A549 (cell line): ENCODE measurements around the gene PRSS12. TPM values are rescaled to one million over a fixed set of nuclear protein-coding genes. Genes with fewer than 3 reads are reported as not detected.

Source experiments
- ATAC-seq, 2 experiments: fragments of 200-7000 bp in 1 of 2; fragments of >200 bp in 1 of 2; cut with Nextera tagmentation in 1 of 2; cut with Tn5 transposase in 1 of 2; 3 replicates each; pipeline versions ENCODE4 v1.8.0 to v1.9.1; 2018 to 2020; ENCODE audit warnings: mild to moderate bottlenecking in 1 of 2, moderate library complexity in 1 of 2
- CTCF ChIA-PET: fragments of 300-600 bp; sonication (Branson Sonifier 250); formaldehyde crosslinking; extraction: SDS; loops from one replicate; lab custom pipeline; 2021; ENCODE audit warnings: antibody characterized with exemption, inconsistent platforms; lab: Yijun Ruan, JAX
- POLR2A ChIA-PET: fragments of 350-600 bp; formaldehyde crosslinking; extraction: SDS; loops from one replicate; lab custom pipeline; 2021; ENCODE audit warnings: antibody characterized with exemption, inconsistent platforms; lab: Yijun Ruan, JAX
- DNase-seq, 2 experiments: peaks; one replicate each; pipeline versions ENCODE4 v3.0.0 to v3.0.0-alpha.2; 2011 to 2016; ENCODE audit warnings: low read depth in 1 of 2, low spot score in 1 of 2
- FAIRE-seq: peaks from 2 replicates; lab custom pipeline; 2011; peaks lifted over from hg19 to GRCh38; lab: Jason Lieb, UNC
- H3K27ac ChIP-seq, 2 experiments: fragments of >200 bp; sonication (Bioruptor Twin); formaldehyde crosslinking; 3 replicates each; pipeline ENCODE4 v1.5.1; 2016 to 2017
- H3K4me1 ChIP-seq: fragments of >200 bp; sonication (Bioruptor Twin); formaldehyde crosslinking; 3 replicates; pipeline ENCODE4 v1.6.1; 2016
- H3K4me2 ChIP-seq: fragments of >200 bp; sonication (Bioruptor Twin); formaldehyde crosslinking; 3 replicates; pipeline ENCODE4 v1.6.1; 2016
- H3K4me3 ChIP-seq: fragments of >200 bp; sonication (Bioruptor Twin); formaldehyde crosslinking; 3 replicates; pipeline ENCODE4 v1.5.1; 2016
- H3K9me3 ChIP-seq: fragments of >200 bp; sonication (Bioruptor Twin); formaldehyde crosslinking; 3 replicates; pipeline ENCODE4 v1.6.1; 2016
- CEBPB ChIP-seq, 2 experiments: fragments of >200 bp in 1 of 2; sonication (Bioruptor Twin) in 1 of 2; formaldehyde crosslinking in 1 of 2; IDR thresholded peaks; 2 replicates each; pipeline ENCODE4 v1.6.1; 2012 to 2016
- CHD4 ChIP-seq: fragments of 200-600 bp; sonication (generic); IDR thresholded peaks from 2 replicates; pipeline ENCODE4 v1.6.1; 2016; ENCODE audit warnings: antibody characterized with exemption, mild to moderate bottlenecking, borderline replicate concordance
- ESRRA ChIP-seq: fragments of 150-350 bp; IDR thresholded peaks from 2 replicates; pipeline ENCODE4 v1.6.1; 2014; ENCODE audit warnings: mild to moderate bottlenecking, low read length, borderline replicate concordance
- FOSB ChIP-seq: fragments of 250-450 bp; sonication (Bioruptor Pico); IDR thresholded peaks from 2 replicates; pipeline ENCODE4 v1.5.0; 2020; ENCODE audit warnings: mild to moderate bottlenecking, moderate library complexity
- FOSL2 ChIP-seq, 2 experiments: fragments of 450-650 bp in 1 of 2; fragments of >200 bp in 1 of 2; sonication (Bioruptor Twin) in 1 of 2; formaldehyde crosslinking; IDR thresholded peaks; 2 replicates each; pipeline versions ENCODE4 v1.5.0 to v1.6.1; 2016 to 2020; ENCODE audit warnings: mild to moderate bottlenecking in 1 of 2, moderate library complexity in 1 of 2
- HOXB5 ChIP-seq: fragments of 250-450 bp; sonication (Bioruptor Pico); IDR thresholded peaks from 2 replicates; pipeline ENCODE4 v1.5.0; 2020; ENCODE audit warnings: mild to moderate bottlenecking, moderate library complexity
- JUNB ChIP-seq: fragments of >200 bp; sonication (Bioruptor Twin); formaldehyde crosslinking; IDR thresholded peaks from 2 replicates; pipeline ENCODE4 v1.6.1; 2016
- KDM1A ChIP-seq: fragments of 200-600 bp; sonication (generic); IDR thresholded peaks from 2 replicates; pipeline ENCODE4 v1.6.1; 2016; ENCODE audit warnings: low read depth, mild to moderate bottlenecking
- KDM5A ChIP-seq: fragments of 200-600 bp; sonication (generic); IDR thresholded peaks from 2 replicates; pipeline ENCODE4 v1.6.1; 2016; ENCODE audit warnings: antibody characterized with exemption, mild to moderate bottlenecking
- NFE2L2 ChIP-seq: fragments of 150-350 bp; conservative IDR thresholded peaks from 2 replicates; pipeline ENCODE4 v1.6.1; 2014; ENCODE audit warnings: low read length
- PHF8 ChIP-seq: fragments of 200-600 bp; sonication (generic); IDR thresholded peaks from 2 replicates; pipeline ENCODE4 v1.6.1; 2016; ENCODE audit warnings: low read depth, mild to moderate bottlenecking, antibody characterized with exemption, moderate library complexity, borderline replicate concordance
- RARB ChIP-seq: fragments of 250-450 bp; sonication (Bioruptor Pico); IDR thresholded peaks from 2 replicates; pipeline ENCODE4 v1.8.0; 2021; ENCODE audit warnings: mild to moderate bottlenecking, moderate library complexity
- RNF2 ChIP-seq: fragments of 200-600 bp; sonication (generic); IDR thresholded peaks from 2 replicates; pipeline ENCODE4 v1.6.1; 2016; ENCODE audit warnings: low read depth, mild to moderate bottlenecking, antibody characterized with exemption, moderate library complexity, borderline replicate concordance
- SMC3 ChIP-seq: fragments of >200 bp; sonication (Bioruptor Twin); formaldehyde crosslinking; IDR thresholded peaks from 3 replicates; pipeline ENCODE4 v1.6.1; 2018; ENCODE audit warnings: inconsistent platforms
- ZC3H11A ChIP-seq: fragments of 450-650 bp; IDR thresholded peaks from 2 replicates; pipeline ENCODE4 v1.6.1; 2014; ENCODE audit warnings: antibody characterized with exemption, mild to moderate bottlenecking
- ZFP36 ChIP-seq: fragments of 450-650 bp; IDR thresholded peaks from 2 replicates; pipeline ENCODE4 v1.6.1; 2014; ENCODE audit warnings: borderline replicate concordance; ENCODE audit not compliant: partially characterized antibody
- WGBS: methylation state at CpG from one replicate; pipeline ENCODE4 v1.1.6; 2017; ENCODE audit errors: missing lambda C conversion rate; 5-methylcytosine and 5-hydroxymethylcytosine counted together
- polyA plus RNA-seq, 4 experiments: library from polyadenylated mRNA; depleted of rRNA in 3 of 4; stranded (reverse); fragments of >200 nt; fragmentation: RNase III in 1 of 4; extraction: RNeasy Plus Mini Kit Qiagen cat#74134 plus additional on column Dnase treatment in 1 of 4; gene quantifications; 2 replicates in 3 of 4; 3 replicates in 1 of 4; pipeline ENCODE4 v1.2.3, GENCODE V29; 2011 to 2017
- TF ChIP-seq, protein P1 (sequence below): fragments of 250-450 bp; sonication (Bioruptor Pico); IDR thresholded peaks from 2 replicates; pipeline ENCODE4 v1.5.0; 2021; ENCODE audit warnings: mild to moderate bottlenecking, moderate library complexity, borderline replicate concordance
- TF ChIP-seq, protein P2 (sequence below): IDR thresholded peaks from 2 replicates; pipeline ENCODE4 v1.6.1; 2012; ENCODE audit warnings: low read depth, borderline replicate concordance
- TF ChIP-seq, protein P3 (sequence below): fragments of >200 bp; sonication (Bioruptor Twin); formaldehyde crosslinking; IDR thresholded peaks from 3 replicates; pipeline ENCODE4 v1.6.1; 2016
- TF ChIP-seq, protein P4 (sequence below): fragments of 250-450 bp; sonication (Bioruptor Pico); IDR thresholded peaks from 2 replicates; pipeline ENCODE4 v1.5.0; 2020; ENCODE audit warnings: low read depth, mild to moderate bottlenecking, moderate library complexity

The PRSS12 gene
- polyA plus RNA-seq, 2 of the 4 experiments (the other 2 are of a cell fraction) = 0.34 to 0.36 TPM

- FAIRE-seq (no peak), DNase-seq (no peak), ATAC-seq (no peak)
- TF ChIP-seq RNF2 (no peak), NFE2L2 (no peak), FOSB (CRISPR knock-in tag) (no peak), HOXB5 (CRISPR knock-in tag) (no peak), ESRRA (no peak), KDM5A (no peak)
- Histone ChIP-seq H3K4me1 (no peaks in the 10 kb centered on the region), H3K4me2 (no peak overlapping the region), H3K9me3 (no peaks in the 10 kb centered on the region), H3K4me3 (no peak overlapping the region), H3K27ac (no peak overlapping the region)
- ChIA-PET CTCF (interaction anchor here (1.3 kb wide), 1 partner anchor 45 kb away, joined by 3 read pairs; the partner anchor contains the start of gene PRSS12), POLR2A (no interaction called here)
- 84% methylated on average over 1 of the region's 1 CpG for WGBS
Measured at GRCh38 chr4:118397623-118397979, 44.8 kb upstream of the PRSS12 start.

DNA sequence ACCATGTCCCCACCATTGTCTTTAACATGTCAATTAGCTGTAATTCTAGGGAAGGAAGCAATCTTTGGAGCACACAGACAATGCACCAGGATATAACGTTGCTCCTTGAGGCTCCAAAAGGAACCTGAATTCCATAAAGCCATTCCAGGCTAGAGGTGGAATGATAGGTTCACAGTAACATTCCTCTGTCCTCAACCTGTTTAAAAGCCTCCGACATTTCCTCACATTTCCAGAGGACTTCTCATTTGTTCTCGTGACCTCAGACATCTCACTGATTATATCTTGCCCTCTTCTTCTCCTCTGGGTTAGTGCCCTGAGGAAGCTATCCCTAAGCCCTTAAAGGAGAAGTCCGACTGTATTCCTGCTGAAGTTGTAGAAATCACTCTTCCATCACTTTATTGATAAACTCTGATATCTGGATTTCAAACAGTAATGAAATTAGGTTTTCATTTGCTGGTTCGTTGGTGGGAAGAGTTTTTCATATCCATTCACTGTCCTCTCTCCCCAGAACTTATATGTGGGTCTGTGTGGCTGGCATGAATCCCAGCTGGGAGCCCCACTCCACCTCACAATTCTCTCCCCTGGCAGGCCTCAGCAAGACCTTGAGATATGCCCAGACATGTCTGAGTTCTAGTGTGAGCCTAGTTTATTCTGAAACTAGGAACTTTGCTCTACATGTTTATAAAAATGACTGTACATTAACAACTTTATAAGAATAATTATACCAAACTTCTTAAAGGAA lies 44.2 kb upstream of the PRSS12 start:
- 39% methylated on average over 5 of the region's 5 CpGs for WGBS
- Histone ChIP-seq H3K9me3 (no peaks in the 10 kb centered on the region), H3K4me1 (no peaks in the 10 kb centered on the region), H3K27ac (no peak overlapping the region), H3K4me2 (no peak overlapping the region), H3K4me3 (no peak overlapping the region)
- ChIA-PET CTCF (interaction anchor here (1.3 kb wide), 1 partner anchor 44 kb away, joined by 3 read pairs; the partner anchor contains the start of gene PRSS12), POLR2A (no interaction called here)
- no peak for DNase-seq
- no peak for FAIRE-seq
- ATAC-seq = no peak
- TF ChIP-seq CEBPB (IDR thresholded peaks at IDR 0.05) (no peak), FOSL2 (IDR thresholded peaks at IDR 0.05) (no peak), FOSL2 (CRISPR knock-in tag; IDR thresholded peaks at IDR 0.05) (no peak), KDM5A (no peak), CHD4 (no peak), FOSB (CRISPR knock-in tag) (no peak), SMC3 (no peak), HOXB5 (CRISPR knock-in tag) (no peak)
- TF ChIP-seq, protein P1, sequence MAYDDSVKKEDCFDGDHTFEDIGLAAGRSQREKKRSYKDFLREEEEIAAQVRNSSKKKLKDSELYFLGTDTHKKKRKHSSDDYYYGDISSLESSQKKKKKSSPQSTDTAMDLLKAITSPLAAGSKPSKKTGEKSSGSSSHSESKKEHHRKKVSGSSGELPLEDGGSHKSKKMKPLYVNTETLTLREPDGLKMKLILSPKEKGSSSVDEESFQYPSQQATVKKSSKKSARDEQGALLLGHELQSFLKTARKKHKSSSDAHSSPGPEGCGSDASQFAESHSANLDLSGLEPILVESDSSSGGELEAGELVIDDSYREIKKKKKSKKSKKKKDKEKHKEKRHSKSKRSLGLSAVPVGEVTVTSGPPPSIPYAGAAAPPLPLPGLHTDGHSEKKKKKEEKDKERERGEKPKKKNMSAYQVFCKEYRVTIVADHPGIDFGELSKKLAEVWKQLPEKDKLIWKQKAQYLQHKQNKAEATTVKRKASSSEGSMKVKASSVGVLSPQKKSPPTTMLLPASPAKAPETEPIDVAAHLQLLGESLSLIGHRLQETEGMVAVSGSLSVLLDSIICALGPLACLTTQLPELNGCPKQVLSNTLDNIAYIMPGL = no peak
- TF ChIP-seq, all 56 proteins: peak for 0

DNA sequence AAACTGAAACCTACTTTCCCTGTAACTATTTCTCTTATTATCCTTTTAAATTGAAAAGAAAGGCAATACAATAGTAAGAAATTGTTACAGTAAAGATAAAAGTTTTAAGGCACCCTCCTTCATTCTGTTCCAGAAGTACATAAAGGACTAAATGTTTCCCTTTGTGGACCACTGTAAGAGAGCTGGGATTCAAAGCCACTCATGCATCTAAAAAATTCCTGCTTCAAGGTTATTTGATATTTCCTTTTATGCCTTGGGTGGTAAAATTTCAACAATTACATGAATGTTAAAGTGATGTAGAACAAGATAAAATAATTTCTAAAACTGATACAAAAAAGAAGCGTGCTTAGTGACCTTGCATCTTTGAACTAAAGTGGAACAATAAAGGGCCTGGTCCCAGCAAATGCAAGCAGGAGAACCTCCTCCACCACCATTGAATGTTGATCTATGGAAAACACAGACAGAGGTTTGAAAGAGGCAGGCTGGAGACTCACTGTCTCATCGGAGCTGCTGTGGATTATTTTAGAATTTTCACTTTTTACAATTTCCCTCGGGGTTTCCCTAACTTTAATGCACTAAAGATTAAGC lies 42.3 kb upstream of the PRSS12 start:
- POLR2A ChIA-PET = no interaction called here
- CTCF ChIA-PET = no interaction called here
- TF ChIP-seq KDM1A (no peak), FOSL2 (IDR thresholded peaks at IDR 0.05) (no peak), FOSL2 (CRISPR knock-in tag; IDR thresholded peaks at IDR 0.05) (no peak), PHF8 (no peak), JUNB (no peak), RARB (no peak), HOXB5 (CRISPR knock-in tag) (no peak), ZC3H11A (no peak), ZFP36 (no peak)
- TF ChIP-seq, protein P2, sequence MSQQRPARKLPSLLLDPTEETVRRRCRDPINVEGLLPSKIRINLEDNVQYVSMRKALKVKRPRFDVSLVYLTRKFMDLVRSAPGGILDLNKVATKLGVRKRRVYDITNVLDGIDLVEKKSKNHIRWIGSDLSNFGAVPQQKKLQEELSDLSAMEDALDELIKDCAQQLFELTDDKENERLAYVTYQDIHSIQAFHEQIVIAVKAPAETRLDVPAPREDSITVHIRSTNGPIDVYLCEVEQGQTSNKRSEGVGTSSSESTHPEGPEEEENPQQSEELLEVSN = no peak
- TF ChIP-seq, protein P3, sequence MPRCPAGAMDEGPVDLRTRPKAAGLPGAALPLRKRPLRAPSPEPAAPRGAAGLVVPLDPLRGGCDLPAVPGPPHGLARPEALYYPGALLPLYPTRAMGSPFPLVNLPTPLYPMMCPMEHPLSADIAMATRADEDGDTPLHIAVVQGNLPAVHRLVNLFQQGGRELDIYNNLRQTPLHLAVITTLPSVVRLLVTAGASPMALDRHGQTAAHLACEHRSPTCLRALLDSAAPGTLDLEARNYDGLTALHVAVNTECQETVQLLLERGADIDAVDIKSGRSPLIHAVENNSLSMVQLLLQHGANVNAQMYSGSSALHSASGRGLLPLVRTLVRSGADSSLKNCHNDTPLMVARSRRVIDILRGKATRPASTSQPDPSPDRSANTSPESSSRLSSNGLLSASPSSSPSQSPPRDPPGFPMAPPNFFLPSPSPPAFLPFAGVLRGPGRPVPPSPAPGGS = no peak
- TF ChIP-seq, protein P4, sequence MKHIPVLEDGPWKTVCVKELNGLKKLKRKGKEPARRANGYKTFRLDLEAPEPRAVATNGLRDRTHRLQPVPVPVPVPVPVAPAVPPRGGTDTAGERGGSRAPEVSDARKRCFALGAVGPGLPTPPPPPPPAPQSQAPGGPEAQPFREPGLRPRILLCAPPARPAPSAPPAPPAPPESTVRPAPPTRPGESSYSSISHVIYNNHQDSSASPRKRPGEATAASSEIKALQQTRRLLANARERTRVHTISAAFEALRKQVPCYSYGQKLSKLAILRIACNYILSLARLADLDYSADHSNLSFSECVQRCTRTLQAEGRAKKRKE = no peak
- Histone ChIP-seq H3K9me3 (no peaks in the 10 kb centered on the region), H3K27ac (no peak overlapping the region), H3K4me3 (no peak overlapping the region), H3K4me1 (no peaks in the 10 kb centered on the region), H3K4me2 (no peak overlapping the region)
- no peak for DNase-seq
- no peak for FAIRE-seq
- ATAC-seq = no peak
- WGBS = 27% methylated on average over 3 of the region's 3 CpGs
